Measurements from ENCODE around the gene STARD8.

GRCh38 chrX:68694435-68695205 lies 47.2 kb downstream of the STARD8 start:
- TF ChIP-seq CTCF (conservative IDR thresholded peaks at IDR 0.05; ENCODE audit: low read length), result no peak
- TF ChIP-seq EZH2phosphoT487 (IDR thresholded peaks at IDR 0.05; ENCODE audit: borderline replicate concordance, low read depth, low read length), result no peak

Data from OCI-LY7 (cell line).